Measurements from ENCODE around the gene NRXN3. TPM values are rescaled to one million over a fixed set of nuclear protein-coding genes. Genes with fewer than 3 reads are reported as not detected.

The NRXN3 gene
- total and polyA plus RNA-seq, 4 donors = 1.4 to 8.3 (median 4.4) TPM

DNA sequence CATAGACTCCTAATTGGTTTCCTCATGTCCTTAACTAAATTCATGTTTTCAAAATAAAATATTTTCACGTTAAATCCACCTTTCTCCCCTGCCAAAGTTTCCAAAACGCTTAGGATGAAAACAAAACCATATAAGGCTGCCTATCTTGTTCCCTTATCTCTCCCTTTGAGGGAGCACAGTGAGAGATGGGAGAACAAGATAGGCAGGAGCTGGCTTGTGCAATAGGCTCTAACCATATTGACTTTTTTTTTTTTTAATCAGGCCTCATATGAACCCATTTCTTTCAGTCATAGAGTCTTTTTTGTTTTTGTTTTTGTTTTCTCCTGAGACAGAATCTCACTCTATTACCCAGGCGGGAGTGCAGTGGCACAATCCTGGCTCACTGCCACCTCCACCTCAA lies 184.9 kb downstream of the NRXN3 start:
- H3K9me3 ChIP-seq (ENCODE audit: control insufficient read depth in 4 of 4, insufficient read depth in 3 of 4, low read length in 3 of 4) = no peaks in the 10 kb centered on the region
- H3K4me1 ChIP-seq (ENCODE audit: control insufficient read depth in 5 of 5, insufficient read depth in 5 of 5, low read length in 5 of 5) = peaks cover 0 to 1% (median 0%) of the 10 kb centered on the region in 5 donors
- no peak overlapping the region for H3K27ac ChIP-seq (ENCODE audit: low read depth in 1 of 2, low read length in 1 of 2)
- H3K27me3 ChIP-seq (ENCODE audit: control insufficient read depth in 3 of 3, insufficient read depth in 3 of 3, low read length in 2 of 3) = no peaks in the 10 kb centered on the region
- H3K9ac ChIP-seq (ENCODE audit: insufficient read depth in 1 of 2, low read length in 2 of 2) = no peak overlapping the region
- TF ChIP-seq, protein P1, sequence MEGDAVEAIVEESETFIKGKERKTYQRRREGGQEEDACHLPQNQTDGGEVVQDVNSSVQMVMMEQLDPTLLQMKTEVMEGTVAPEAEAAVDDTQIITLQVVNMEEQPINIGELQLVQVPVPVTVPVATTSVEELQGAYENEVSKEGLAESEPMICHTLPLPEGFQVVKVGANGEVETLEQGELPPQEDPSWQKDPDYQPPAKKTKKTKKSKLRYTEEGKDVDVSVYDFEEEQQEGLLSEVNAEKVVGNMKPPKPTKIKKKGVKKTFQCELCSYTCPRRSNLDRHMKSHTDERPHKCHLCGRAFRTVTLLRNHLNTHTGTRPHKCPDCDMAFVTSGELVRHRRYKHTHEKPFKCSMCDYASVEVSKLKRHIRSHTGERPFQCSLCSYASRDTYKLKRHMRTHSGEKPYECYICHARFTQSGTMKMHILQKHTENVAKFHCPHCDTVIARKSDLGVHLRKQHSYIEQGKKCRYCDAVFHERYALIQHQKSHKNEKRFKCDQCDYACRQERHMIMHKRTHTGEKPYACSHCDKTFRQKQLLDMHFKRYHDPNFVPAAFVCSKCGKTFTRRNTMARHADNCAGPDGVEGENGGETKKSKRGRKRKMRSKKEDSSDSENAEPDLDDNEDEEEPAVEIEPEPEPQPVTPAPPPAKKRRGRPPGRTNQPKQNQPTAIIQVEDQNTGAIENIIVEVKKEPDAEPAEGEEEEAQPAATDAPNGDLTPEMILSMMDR (IDR thresholded peaks at IDR 0.05; ENCODE audit: control extremely low read depth, extremely low read depth) = no peak
- ATAC-seq (ENCODE audit: insufficient read depth, low FRiP score) (no peak), DNase-seq (no peak)
- WGBS, 2 donors = 64 to 80% methylated on average over 3 of the region's 3 CpGs
- no peak overlapping the region for H3K4me3 ChIP-seq
- H3K36me3 ChIP-seq (ENCODE audit: control insufficient read depth in 4 of 4, insufficient read depth in 4 of 4, low read length in 4 of 4) = no peaks in the 10 kb centered on the region

DNA sequence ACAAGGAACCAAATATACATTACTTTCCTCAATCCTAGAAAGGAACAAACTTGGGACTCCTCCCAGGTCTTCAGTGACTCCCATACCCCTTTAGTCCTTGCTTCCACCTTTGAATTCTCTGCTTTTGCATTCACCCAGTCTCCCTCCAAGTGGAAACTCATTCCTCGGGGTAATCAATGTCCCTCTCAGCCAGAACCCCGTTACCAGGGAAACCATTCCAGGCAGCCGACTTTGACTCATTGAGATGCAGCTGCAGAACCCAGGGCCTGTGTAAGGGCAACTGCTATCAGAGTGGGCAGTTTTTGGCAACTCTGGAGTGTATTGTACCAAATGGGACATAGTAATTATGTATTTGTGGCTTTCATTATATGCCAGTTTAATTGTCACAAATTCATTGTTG lies 186.2 kb downstream of the NRXN3 start:
- WGBS, 2 donors = 51 to 61% methylated on average over 3 of the region's 3 CpGs
- ATAC-seq (ENCODE audit: insufficient read depth, low FRiP score) = no peak
- TF ChIP-seq, protein P1 (IDR thresholded peaks at IDR 0.05; ENCODE audit: control extremely low read depth, extremely low read depth) = no peak

DNA sequence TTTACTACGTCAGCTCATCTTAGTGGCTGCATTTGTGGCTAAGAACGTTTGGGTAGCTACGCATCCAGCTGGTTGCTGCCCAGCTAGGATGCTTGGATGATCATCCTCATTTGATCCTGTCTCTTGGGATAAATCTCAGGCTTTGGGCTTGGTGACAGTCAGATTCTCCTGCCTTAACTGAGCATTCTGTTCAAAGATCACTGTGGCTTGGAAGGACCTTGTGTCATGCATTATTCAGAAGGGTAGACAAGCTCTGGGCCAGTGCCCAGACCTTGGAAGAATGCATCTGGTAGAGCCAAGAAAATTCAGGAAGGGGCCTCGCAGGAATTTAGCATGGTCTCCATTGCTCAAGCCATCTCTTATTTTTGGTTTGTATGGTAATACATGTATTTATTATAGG lies 188.4 kb downstream of the NRXN3 start:
- TF ChIP-seq, protein P1 (IDR thresholded peaks at IDR 0.05; ENCODE audit: control extremely low read depth, extremely low read depth) = no peak
- Histone ChIP-seq H3K27ac (ENCODE audit: low read depth in 1 of 2, low read length in 1 of 2) (no peak overlapping the region), H3K9ac (ENCODE audit: insufficient read depth in 1 of 2, low read length in 2 of 2) (no peak overlapping the region), H3K4me1 (ENCODE audit: control insufficient read depth in 5 of 5, insufficient read depth in 5 of 5, low read length in 5 of 5) (peaks cover 0 to 4% (median 0%) of the 10 kb centered on the region in 5 donors), H3K27me3 (ENCODE audit: control insufficient read depth in 3 of 3, insufficient read depth in 3 of 3, low read length in 2 of 3) (no peaks in the 10 kb centered on the region), H3K4me3 (no peak overlapping the region), H3K36me3 (ENCODE audit: control insufficient read depth in 4 of 4, insufficient read depth in 4 of 4, low read length in 4 of 4) (no peaks in the 10 kb centered on the region), H3K9me3 (ENCODE audit: control insufficient read depth in 4 of 4, insufficient read depth in 3 of 4, low read length in 3 of 4) (no peaks in the 10 kb centered on the region)
- 80 to 82% methylated on average over 4 of the region's 4 CpGs for WGBS, 2 donors
- no peak for ATAC-seq (ENCODE audit: insufficient read depth, low FRiP score)
- no peak for DNase-seq

More for the DNA sequence above, 186.2 kb downstream of the NRXN3 start:
- Histone ChIP-seq H3K9me3 (ENCODE audit: control insufficient read depth in 4 of 4, insufficient read depth in 3 of 4, low read length in 3 of 4) (no peaks in the 10 kb centered on the region), H3K36me3 (ENCODE audit: control insufficient read depth in 4 of 4, insufficient read depth in 4 of 4, low read length in 4 of 4) (no peaks in the 10 kb centered on the region), H3K9ac (ENCODE audit: insufficient read depth in 1 of 2, low read length in 2 of 2) (no peak overlapping the region), H3K27ac (ENCODE audit: low read depth in 1 of 2, low read length in 1 of 2) (no peak overlapping the region), H3K4me1 (ENCODE audit: control insufficient read depth in 5 of 5, insufficient read depth in 5 of 5, low read length in 5 of 5) (peaks cover 0 to 1% (median 0%) of the 10 kb centered on the region in 5 donors), H3K4me3 (no peak overlapping the region), H3K27me3 (ENCODE audit: control insufficient read depth in 3 of 3, insufficient read depth in 3 of 3, low read length in 2 of 3) (no peaks in the 10 kb centered on the region)
- no peak for DNase-seq

DNA sequence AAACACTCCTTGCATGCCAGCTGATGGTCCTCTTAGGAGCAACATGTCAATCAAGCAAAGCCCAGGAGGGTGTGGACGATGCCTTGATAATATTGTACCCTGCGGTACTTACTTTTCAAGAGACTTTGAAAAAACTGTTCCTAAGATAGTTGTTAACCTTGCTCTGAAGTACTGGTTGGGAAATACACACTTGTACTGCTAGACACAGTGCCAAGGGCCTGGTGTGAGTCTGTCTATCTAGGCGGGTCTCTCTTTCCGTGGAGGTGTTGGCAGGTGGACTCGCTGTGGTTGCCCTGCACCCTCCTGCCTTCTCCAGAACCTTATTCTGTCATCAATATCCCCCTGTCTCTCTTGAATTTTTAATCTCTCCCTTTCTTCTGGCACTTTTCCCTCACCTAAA lies 189.4 kb downstream of the NRXN3 start:
- Histone ChIP-seq H3K36me3 (ENCODE audit: control insufficient read depth in 4 of 4, insufficient read depth in 4 of 4, low read length in 4 of 4) (no peaks in the 10 kb centered on the region), H3K4me3 (no peak overlapping the region), H3K27ac (ENCODE audit: low read depth in 1 of 2, low read length in 1 of 2) (no peak overlapping the region), H3K9me3 (ENCODE audit: control insufficient read depth in 4 of 4, insufficient read depth in 3 of 4, low read length in 3 of 4) (no peaks in the 10 kb centered on the region), H3K27me3 (ENCODE audit: control insufficient read depth in 3 of 3, insufficient read depth in 3 of 3, low read length in 2 of 3) (no peaks in the 10 kb centered on the region), H3K4me1 (ENCODE audit: control insufficient read depth in 5 of 5, insufficient read depth in 5 of 5, low read length in 5 of 5) (peaks cover 0 to 4% (median 0%) of the 10 kb centered on the region in 5 donors), H3K9ac (ENCODE audit: insufficient read depth in 1 of 2, low read length in 2 of 2) (no peak overlapping the region)
- TF ChIP-seq, protein P1 (IDR thresholded peaks at IDR 0.05; ENCODE audit: control extremely low read depth, extremely low read depth) = no peak
- peak in 1 of 3 donors; percentile 9 for DNase-seq
- 70 to 82% methylated on average over 5 of the region's 5 CpGs for WGBS, 2 donors
- ATAC-seq (ENCODE audit: insufficient read depth, low FRiP score) = peak; percentile 71

All from lung (tissue), 12 donors.